ENCODE data around the gene ERFE. TPM values are rescaled to one million over a fixed set of nuclear protein-coding genes. Genes with fewer than 3 reads are reported as not detected.

ERFE gene
- total and polyA plus RNA-seq, 8 donors = 0.13 to 1.1 (median 0.82) TPM; not detected in 4

- intact Hi-C loops (cut with DNase I; ENCODE audit: low total_unique reads) = no loop called here
- H3K4me1 ChIP-seq = peaks cover 8 to 33% (median 22%) of the 10 kb centered on the region in 4 donors
- H3K9me3 ChIP-seq = no peaks in the 10 kb centered on the region
- DNase-seq = peak in 1 of 2 donors; percentile 40
- no peaks in the 10 kb centered on the region for H3K27me3 ChIP-seq
- no peaks in the 10 kb centered on the region for H3K36me3 ChIP-seq
- H3K27ac ChIP-seq = peak overlapping the region in 1 of 5 donors; percentile 39
- TF ChIP-seq POLR2AphosphoS5 (IDR thresholded peaks at IDR 0.05) = no peak
- no peak for TF ChIP-seq CTCF (IDR thresholded peaks at IDR 0.05)
- no peak for TF ChIP-seq EP300 (IDR thresholded peaks at IDR 0.05)
- no peak for TF ChIP-seq POLR2A (IDR thresholded peaks at IDR 0.05)
- 59 to 74% (median 68%) methylated on average over 5 to 12 of the region's 12 CpGs for WGBS, 5 donors
- H3K4me3 ChIP-seq = no peak overlapping the region
Measured at GRCh38 chr2:238145851-238146250, 12.9 kb upstream of the ERFE start.

GRCh38 chr2:238146884-238147544 lies 11.8 kb upstream of the ERFE start:
- no peak overlapping the region for H3K4me3 ChIP-seq
- H3K27me3 ChIP-seq = no peaks in the 10 kb centered on the region
- H3K27ac ChIP-seq = no peak overlapping the region
- DNase-seq = no peak
- H3K4me1 ChIP-seq = peaks cover 0 to 22% (median 14%) of the 10 kb centered on the region in 4 donors
- no peak for TF ChIP-seq CTCF (IDR thresholded peaks at IDR 0.05)
- TF ChIP-seq EP300 (IDR thresholded peaks at IDR 0.05) = no peak
- no peak for TF ChIP-seq POLR2A (IDR thresholded peaks at IDR 0.05)
- no peak for TF ChIP-seq POLR2AphosphoS5 (IDR thresholded peaks at IDR 0.05)
- H3K36me3 ChIP-seq = no peaks in the 10 kb centered on the region
- intact Hi-C loops (cut with DNase I; ENCODE audit: low total_unique reads) = no loop called here
- H3K9me3 ChIP-seq = no peaks in the 10 kb centered on the region
- WGBS, 5 donors = 86 to 94% (median 89%) methylated on average over 10 to 13 of the region's 13 CpGs

GRCh38 chr2:238148981-238149380 lies 9.8 kb upstream of the ERFE start:
- no peaks in the 10 kb centered on the region for H3K27me3 ChIP-seq
- H3K9me3 ChIP-seq = no peaks in the 10 kb centered on the region
- TF ChIP-seq EP300 (IDR thresholded peaks at IDR 0.05) (no peak), POLR2AphosphoS5 (IDR thresholded peaks at IDR 0.05) (no peak), POLR2A (IDR thresholded peaks at IDR 0.05) (no peak), CTCF (IDR thresholded peaks at IDR 0.05) (no peak)
- DNase-seq = no peak
- no peaks in the 10 kb centered on the region for H3K36me3 ChIP-seq
- WGBS, 5 donors = 91 to 100% (median 94%) methylated on average over 2 to 15 of the region's 15 CpGs
- H3K4me1 ChIP-seq = peaks cover 0 to 3% (median 1%) of the 10 kb centered on the region in 4 donors
- no peak overlapping the region for H3K4me3 ChIP-seq
- intact Hi-C loops (cut with DNase I; ENCODE audit: low total_unique reads) = no loop called here
- no peak overlapping the region for H3K27ac ChIP-seq

- H3K4me3 ChIP-seq = no peak overlapping the region
- no peaks in the 10 kb centered on the region for H3K36me3 ChIP-seq
- H3K9me3 ChIP-seq = no peaks in the 10 kb centered on the region
- no peaks in the 10 kb centered on the region for H3K4me1 ChIP-seq
- no peaks in the 10 kb centered on the region for H3K27me3 ChIP-seq
- DNase-seq = no peak
- WGBS, 5 donors = 74 to 92% (median 83%) methylated on average over 13 to 14 of the region's 14 CpGs
- intact Hi-C loops (cut with DNase I; ENCODE audit: low total_unique reads) = no loop called here
- TF ChIP-seq EP300 (IDR thresholded peaks at IDR 0.05) (no peak), POLR2AphosphoS5 (IDR thresholded peaks at IDR 0.05) (no peak), CTCF (IDR thresholded peaks at IDR 0.05) (no peak), POLR2A (IDR thresholded peaks at IDR 0.05) (no peak)
- no peak overlapping the region for H3K27ac ChIP-seq
Measured at GRCh38 chr2:238149841-238150572, 8.8 kb upstream of the ERFE start.

Measured in stomach (tissue), 9 donors.